Measurements from ENCODE around the gene SLC6A7.
A peak's percentile ranks its signal among the peaks of the same experiment; 100 is the strongest.
"Not testable (repeated sequence)": the region's sequence is repeated elsewhere in the genome, so short reads cannot be mapped to it uniquely, and the experiment has no call there.

SLC6A7 gene

DNA sequence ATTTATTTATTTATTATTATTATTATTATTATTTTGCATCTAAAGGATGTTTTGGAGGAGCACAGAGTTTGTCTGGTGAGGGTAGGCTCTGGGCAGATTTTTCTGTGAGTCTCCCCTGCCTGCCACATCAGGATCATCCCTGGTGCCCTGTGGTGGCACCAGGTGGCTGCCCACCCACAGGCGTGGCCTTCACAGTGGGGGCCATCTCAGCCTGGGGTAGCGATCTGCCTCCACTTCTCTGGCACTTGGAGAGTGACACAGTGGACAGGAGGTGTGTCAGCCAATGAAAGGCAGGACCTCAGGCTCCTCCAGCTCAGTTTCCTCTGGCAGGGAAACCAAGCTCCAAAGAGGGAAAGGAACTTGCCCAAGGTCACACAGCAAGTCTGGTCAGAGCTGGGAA is 30.0 kb downstream of the SLC6A7 start:
- no peak for DNase-seq

DNA sequence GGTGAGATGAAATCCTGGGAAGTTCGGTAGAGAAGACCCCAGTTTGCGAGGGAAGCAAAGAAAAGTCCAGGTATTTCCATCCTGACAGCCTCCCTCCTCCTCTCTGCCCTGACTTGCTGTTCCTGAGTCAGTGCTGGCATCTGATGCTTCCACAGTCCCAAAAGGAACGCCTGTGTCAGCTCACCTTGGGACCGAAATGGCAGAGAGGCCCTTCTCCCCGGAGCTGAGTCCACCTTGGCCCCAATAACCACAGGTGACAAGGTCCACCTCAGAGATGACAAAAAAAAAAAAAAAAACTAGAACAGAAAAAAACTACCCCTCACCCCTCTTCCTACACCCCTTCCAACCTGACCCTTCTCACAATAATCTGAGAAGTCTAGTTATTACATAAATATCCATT is 31.6 kb downstream of the SLC6A7 start:
- DNase-seq, result no peak

- no peak for DNase-seq
These were observed 33.0 kb downstream of the SLC6A7 start for GRCh38 chr5:150222906-150223305.

GRCh38 chr5:150223474-150223873 is 33.6 kb downstream of the SLC6A7 start:
- DNase-seq, result no peak

DNA sequence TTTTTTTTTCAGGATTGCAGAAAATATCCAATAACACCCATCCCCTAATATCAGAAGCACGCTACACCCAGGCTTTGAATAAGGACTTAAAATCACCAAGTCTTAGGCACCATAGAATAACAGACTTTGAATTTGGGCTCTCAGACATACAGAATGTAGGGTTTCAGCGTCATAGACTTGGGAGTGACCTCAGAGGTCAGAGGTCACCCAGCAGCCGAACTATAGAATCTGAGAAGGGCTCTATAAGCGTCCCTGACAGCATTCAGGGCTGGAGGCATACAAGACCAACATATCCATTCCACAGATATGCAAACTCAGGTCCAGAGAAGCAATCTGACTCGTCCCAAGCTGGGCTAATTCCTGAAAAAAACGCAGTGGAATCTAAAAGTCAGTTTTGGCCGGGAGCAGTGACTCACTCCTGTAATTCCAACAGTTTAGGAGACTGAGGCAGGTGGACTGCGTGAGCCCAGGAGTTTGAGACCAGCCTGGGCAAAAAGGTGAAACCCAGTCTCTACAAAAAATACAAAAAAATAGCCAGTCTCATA is 34.7 kb downstream of the SLC6A7 start:
- peak; percentile 20 for DNase-seq

- no peak for DNase-seq
These were observed 37.2 kb downstream of the SLC6A7 start for GRCh38 chr5:150227036-150227435.

- peak; percentile 14 for DNase-seq
These were observed 37.9 kb downstream of the SLC6A7 start for GRCh38 chr5:150227606-150228273.

DNA sequence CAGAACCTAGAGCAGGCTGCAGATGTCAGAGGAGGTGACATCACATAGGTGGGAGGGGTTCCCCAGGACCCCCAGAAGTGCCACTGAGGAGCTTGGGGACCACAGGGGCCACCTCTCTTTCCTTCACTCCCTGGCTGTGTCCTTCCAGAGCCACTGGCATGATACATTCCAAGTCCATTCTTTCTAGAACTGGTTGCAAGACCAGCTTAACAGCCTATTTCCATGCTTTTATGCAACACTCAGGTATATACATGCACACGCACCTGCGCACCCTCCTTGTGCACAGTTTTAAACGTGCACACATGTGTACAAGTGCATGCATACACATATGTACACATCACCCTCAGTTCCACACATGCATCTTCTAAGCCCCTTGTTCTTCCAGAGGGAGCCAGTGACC is 39.7 kb downstream of the SLC6A7 start:
- DNase-seq, result no peak

GRCh38 chr5:150230842-150231241 is 41.0 kb downstream of the SLC6A7 start:
- no peak for DNase-seq

GRCh38 chr5:150233706-150234105 is 43.8 kb downstream of the SLC6A7 start:
- not testable (repeated sequence) for DNase-seq

- DNase-seq, result no peak
These were observed 45.0 kb downstream of the SLC6A7 start for GRCh38 chr5:150234576-150235499.

GRCh38 chr5:150235500-150235854 is 45.6 kb downstream of the SLC6A7 start:
- DNase-seq, result no peak

DNA sequence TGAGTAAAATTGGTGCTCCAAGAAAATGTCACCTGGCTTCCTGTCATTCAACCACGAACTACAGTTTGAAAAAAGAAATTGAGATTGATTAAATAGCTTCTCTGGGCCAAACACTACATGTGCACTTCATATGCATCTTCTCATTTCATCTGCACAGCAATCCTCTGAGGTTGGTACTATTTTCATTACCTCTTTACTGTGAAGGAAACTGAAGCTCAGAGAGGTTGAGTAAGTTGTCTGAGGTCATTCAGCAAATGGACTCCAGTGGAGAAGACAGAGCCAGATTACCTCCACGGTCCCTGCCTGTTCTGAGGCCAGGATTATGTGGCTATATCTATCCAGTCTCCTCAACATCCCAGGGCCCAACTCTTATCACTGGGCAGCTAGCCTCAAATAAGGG is 46.5 kb downstream of the SLC6A7 start:
- DNase-seq, result no peak

DNA sequence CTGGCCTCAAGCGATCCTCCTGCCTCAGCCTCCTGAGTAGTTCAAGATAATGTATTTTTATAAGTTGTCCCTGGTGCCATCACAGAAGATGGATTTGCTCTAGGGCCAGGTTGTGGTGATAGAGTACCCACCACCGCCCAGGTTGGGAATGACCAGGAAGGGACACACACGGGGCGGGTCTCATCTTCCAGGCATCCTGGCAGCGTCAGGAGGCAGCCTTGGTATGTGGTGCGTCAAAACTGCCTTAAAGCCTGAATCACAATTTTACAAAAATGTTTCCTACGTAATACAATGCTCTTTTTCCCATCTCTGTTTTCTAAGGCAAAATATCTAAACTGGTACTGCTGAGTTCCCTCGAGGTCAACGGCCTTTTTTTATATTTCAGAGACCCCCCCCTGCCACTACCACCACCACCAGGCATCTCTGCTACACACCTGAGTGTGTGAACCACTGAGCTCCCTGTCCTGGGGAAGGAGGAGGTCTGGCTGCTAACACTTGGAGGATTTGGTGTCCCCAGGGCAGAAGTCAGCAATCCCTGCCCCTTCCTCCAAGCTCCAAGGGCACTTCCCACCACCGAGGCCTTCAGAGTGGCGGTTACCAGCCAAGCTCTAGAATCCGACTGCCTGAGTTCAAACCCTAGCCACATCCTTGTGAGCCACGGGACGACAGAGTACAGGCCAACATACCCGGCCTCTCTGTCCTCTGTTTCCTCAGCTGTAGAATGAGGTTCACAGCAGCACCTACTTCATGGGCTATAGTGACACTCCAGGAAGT is 47.3 kb downstream of the SLC6A7 start:
- no peak for DNase-seq

- no peak for DNase-seq
These were observed 48.8 kb downstream of the SLC6A7 start for GRCh38 chr5:150238646-150239045.

- no peak for DNase-seq
These were observed 49.4 kb downstream of the SLC6A7 start for GRCh38 chr5:150239099-150239793.

- no peak for DNase-seq
These were observed 49.9 kb downstream of the SLC6A7 start for GRCh38 chr5:150239794-150240122.

- no peak for DNase-seq
These were observed 51.7 kb downstream of the SLC6A7 start for GRCh38 chr5:150241298-150242160.

DNA sequence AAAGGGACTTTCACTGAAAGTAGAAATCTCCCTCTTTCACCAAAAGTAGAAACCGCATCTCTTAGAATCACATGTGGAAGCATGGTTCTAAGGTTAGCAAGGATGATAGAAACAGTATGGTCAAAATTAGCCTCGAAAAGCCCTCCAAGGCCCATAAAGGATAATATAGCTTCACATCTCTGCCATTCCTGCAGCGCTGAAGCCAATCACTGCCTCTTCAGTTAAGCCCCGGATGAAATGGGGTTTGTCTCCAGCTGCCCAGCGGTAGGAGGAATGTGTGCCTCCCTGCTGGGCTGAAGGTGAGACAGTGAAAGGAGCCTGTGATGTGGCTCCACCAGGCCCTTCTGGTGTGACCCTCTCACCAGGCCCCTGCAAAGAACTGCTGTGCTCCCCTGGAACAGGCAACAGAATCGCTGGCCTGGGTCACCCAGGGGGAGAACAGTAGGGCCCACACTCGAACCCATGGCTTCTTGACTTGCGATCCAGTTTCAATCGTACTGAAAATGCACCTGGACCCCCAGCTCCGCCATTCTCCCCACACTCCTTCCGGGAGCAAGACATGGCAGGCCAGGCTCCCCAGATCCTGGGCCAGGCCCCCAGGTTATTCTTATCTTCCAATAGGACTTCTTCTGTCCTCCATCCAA is 52.5 kb downstream of the SLC6A7 start:
- DNase-seq, result no peak

DNA sequence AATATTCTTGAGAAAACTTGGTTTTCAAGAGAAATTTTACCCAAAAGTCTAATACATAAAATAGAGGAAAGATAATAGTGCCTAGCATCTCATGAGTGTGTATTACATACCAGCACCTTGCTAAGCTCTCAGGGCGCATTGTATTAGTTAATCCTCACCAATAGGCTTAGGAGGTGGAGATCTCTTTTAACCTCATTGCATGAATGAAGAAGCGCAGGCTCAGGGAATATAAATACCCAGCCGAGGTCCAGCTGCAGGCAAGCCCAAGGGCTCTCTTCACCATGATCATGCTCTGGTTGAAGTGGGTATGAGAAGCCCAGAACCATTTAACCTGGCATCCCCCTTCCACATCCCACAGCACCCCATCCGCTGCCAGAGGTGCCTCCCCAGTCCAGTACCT is 53.7 kb downstream of the SLC6A7 start:
- DNase-seq, result no peak

GRCh38 chr5:150244209-150244608 is 54.3 kb downstream of the SLC6A7 start:
- DNase-seq, result no peak

All from fibroblast of skin of scalp (primary cell).